Cardiac fibroblast (primary cell): ENCODE data around the gene TRMT10B.
"Not testable (repeated sequence)": the region's sequence is repeated elsewhere in the genome, so short reads cannot be mapped to it uniquely, and the experiment has no call there.

Experiments used
- DNase-seq, 2 donors: peaks; one replicate each; pipeline versions ENCODE4 v3.0.0 to v3.0.0-alpha.2; 2010; ENCODE audit warnings: low read depth in 2 of 2
- H3K4me3 ChIP-seq, 2 donors: replicated peaks in 1 of 2; 1 replicate in 1 of 2; 2 replicates in 1 of 2; pipeline ENCODE4 v1.5.1; 2011; ENCODE audit warnings: low read depth in 2 of 2, low read length in 2 of 2, mild to moderate bottlenecking in 2 of 2, moderate library complexity in 1 of 2
- CTCF ChIP-seq: IDR thresholded peaks from one replicate; pipeline ENCODE4 v1.5.1; 2011; ENCODE audit warnings: low read depth, mild to moderate bottlenecking, low read length, inconsistent platforms

Gene TRMT10B

DNA sequence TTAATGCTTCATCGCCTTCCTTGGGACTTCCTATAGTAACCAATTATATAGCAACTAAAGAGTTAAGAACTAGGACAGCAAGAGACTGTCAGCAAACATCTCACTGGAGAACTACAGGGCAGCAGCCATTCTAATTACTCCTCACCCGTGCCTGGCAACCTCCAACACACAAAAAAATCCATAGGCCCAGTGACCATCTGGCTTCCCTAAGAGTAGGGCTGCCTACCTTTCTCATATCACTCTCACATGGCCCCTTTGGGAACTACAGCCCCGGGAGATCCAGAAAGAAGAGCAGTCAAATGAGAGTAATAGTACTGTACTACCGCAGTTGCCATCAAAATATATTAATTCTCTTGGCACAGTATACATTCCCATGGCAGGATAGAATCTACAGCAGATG, 52.7 kb downstream of the TRMT10B start:
- no peak overlapping the region for H3K4me3 ChIP-seq
- no peak for TF ChIP-seq CTCF
- no peak for DNase-seq

- not testable (repeated sequence) for H3K4me3 ChIP-seq, DNase-seq
Observed at GRCh38 chr9:37809676-37810075, 56.1 kb downstream of the TRMT10B start.

DNA sequence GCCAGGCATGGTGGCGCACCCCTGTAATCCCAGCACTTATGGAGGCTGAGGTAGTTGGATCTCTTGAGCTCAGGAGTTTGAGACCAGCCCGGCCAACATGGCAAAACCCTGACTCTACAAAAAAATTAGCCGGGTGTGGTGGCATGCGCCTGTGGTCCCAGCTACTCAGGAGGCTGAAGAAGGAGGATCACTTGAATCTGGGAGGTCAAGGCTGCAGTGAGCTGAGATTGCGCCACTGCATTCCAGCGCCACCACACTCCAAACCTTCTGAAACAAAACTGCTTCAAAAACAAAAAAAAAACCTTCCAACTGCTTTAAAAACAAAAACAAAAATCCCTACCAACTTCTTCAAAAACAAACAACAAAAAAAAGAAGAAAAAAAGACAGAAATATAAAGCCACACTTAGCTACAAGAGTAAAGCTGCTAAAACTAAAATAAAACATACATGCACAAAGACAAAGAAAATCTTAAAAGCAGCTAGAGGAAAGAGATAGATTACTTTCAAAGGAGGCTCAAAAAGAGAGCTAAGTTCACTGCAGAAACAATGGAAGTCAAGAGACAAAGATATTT, 58.4 kb downstream of the TRMT10B start:
- DNase-seq, result no peak
- no peak for TF ChIP-seq CTCF
- no peak overlapping the region for H3K4me3 ChIP-seq

GRCh38 chr9:37812773-37813379, 59.3 kb downstream of the TRMT10B start:
- no peak overlapping the region for H3K4me3 ChIP-seq
- no peak for DNase-seq
- no peak for TF ChIP-seq CTCF

DNA sequence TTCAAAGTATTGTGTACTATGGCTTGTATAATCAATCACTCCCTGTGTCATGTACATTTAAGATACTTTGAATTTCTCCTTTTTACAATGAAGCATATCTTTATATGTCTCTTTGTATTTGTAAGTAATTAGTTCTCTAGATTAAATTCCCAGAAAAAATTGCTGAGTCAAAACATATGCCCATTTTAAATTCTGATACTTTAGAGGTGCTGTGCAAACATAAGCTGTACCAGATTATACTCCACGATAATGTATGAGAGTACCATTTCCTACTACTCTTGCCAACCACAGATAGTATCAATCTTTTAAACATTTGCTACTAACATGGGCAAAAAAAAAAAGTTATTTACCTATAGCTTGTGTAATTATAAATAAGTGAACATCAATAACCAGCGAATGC, 65.2 kb downstream of the TRMT10B start:
- H3K4me3 ChIP-seq, result no peak overlapping the region
- DNase-seq, result no peak
- no peak for TF ChIP-seq CTCF

DNA sequence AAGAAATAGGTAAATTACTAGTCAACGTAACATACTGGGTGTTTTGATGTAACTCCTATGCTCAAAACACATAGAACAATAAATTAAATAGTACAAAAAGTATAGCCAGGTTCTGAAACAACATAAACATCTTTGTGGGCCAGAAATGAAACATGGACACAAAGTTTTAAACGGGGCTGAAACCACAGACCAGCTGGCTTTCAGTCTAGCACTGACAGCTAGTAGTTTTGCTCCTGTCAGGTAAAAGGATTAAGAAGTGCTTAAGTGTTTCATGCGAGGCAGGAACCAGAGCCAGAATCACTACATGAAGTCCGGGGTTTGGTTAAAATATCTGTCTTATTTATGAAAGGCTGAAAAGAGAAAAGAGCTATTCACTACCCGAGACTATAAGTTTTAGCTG, 66.5 kb downstream of the TRMT10B start:
- no peak for TF ChIP-seq CTCF
- no peak for DNase-seq
- no peak overlapping the region for H3K4me3 ChIP-seq

- DNase-seq, result not testable (repeated sequence)
Observed at GRCh38 chr9:37825174-37825573, 71.6 kb downstream of the TRMT10B start.

GRCh38 chr9:37827483-37828165, 74.0 kb downstream of the TRMT10B start:
- TF ChIP-seq CTCF, result no peak
- H3K4me3 ChIP-seq, result no peak overlapping the region
- DNase-seq, result no peak

More at GRCh38 chr9:37825174-37825573, 71.6 kb downstream of the TRMT10B start:
- not testable (repeated sequence) for H3K4me3 ChIP-seq
